Naive thymus-derived CD4-positive, alpha-beta T cell (primary cell): ENCODE results near the gene LIMS4. TPM values are rescaled to one million over a fixed set of nuclear protein-coding genes. Genes with fewer than 3 reads are reported as not detected.
"Not testable (repeated sequence)": the region's sequence is repeated elsewhere in the genome, so short reads cannot be mapped to it uniquely, and the experiment has no call there.

Source experiments
- ATAC-seq: fragments of 150-1000 bp; cut with Tn5 transposase; 2 replicates; pipeline ENCODE4 v1.10.0; 2021; ENCODE audit warnings: mild to moderate bottlenecking, moderate library complexity
- CTCF ChIA-PET: fragments of 350-600 bp; sonication (Branson Sonifier 250); formaldehyde crosslinking; loops from one replicate; lab custom pipeline; 2021; ENCODE audit warnings: antibody characterized with exemption; lab: Charles Lee
- POLR2A ChIA-PET: fragments of 350-600 bp; sonication (Branson Sonifier 250); formaldehyde crosslinking; loops from one replicate; lab custom pipeline; 2021; ENCODE audit warnings: antibody characterized with exemption, inconsistent platforms; lab: Charles Lee
- DNase-seq, 9 donors: peaks; one replicate each; pipeline versions ENCODE4 v3.0.0 to v3.0.0-alpha.2; 2020 to 2022; ENCODE audit warnings: mixed read lengths in 1 of 9
- H3K27ac ChIP-seq: one replicate; pipeline ENCODE4 v1.7.0; 2013; ENCODE audit warnings: mild to moderate bottlenecking, low read depth, low read length, moderate library complexity
- H3K27me3 ChIP-seq, 2 donors: one replicate each; pipeline ENCODE4 v1.7.0; 2013; ENCODE audit warnings: low read length in 2 of 2, mild to moderate bottlenecking in 2 of 2, moderate library complexity in 2 of 2; ENCODE audit not compliant: control insufficient read depth in 2 of 2, insufficient read depth in 2 of 2
- H3K36me3 ChIP-seq, 3 experiments: 1 replicate in 2 of 3; 2 replicates in 1 of 3; pipeline ENCODE4 v1.7.0; 2013; ENCODE audit warnings: low read length in 3 of 3, mild to moderate bottlenecking in 3 of 3, moderate library complexity in 1 of 3; ENCODE audit not compliant: insufficient read depth in 3 of 3, control insufficient read depth in 2 of 3
- H3K4me1 ChIP-seq, 2 donors: one replicate each; pipeline ENCODE4 v1.7.0; 2013; ENCODE audit warnings: low read length in 2 of 2, mild to moderate bottlenecking in 2 of 2, moderate library complexity in 1 of 2; ENCODE audit not compliant: control insufficient read depth in 2 of 2, insufficient read depth in 2 of 2
- H3K4me3 ChIP-seq: 2 replicates; pipeline ENCODE4 v1.7.0; 2013; ENCODE audit warnings: mild to moderate bottlenecking, low read length
- H3K9me3 ChIP-seq, 3 experiments: 1 replicate in 2 of 3; 2 replicates in 1 of 3; pipeline ENCODE4 v1.7.0; 2013; ENCODE audit warnings: low read length in 3 of 3; ENCODE audit not compliant: control insufficient read depth in 2 of 3
- H3K27ac Mint-ChIP-seq, 9 donors: one replicate each; pipeline ENCODE4 v1.8.0; 2020 to 2022; ENCODE audit warnings: mixed read lengths in 9 of 9, mild to moderate bottlenecking in 8 of 9, moderate library complexity in 5 of 9, inconsistent platforms in 2 of 9
- H3K27me3 Mint-ChIP-seq, 5 donors: one replicate each; pipeline ENCODE4 v1.8.0; 2021 to 2022; ENCODE audit warnings: mixed read lengths in 5 of 5, mild to moderate bottlenecking in 1 of 5
- H3K36me3 Mint-ChIP-seq, 5 donors: one replicate each; pipeline ENCODE4 v1.8.0; 2020 to 2022; ENCODE audit warnings: mixed read lengths in 5 of 5, mild to moderate bottlenecking in 3 of 5, inconsistent platforms in 1 of 5
- H3K4me1 Mint-ChIP-seq, 7 donors: one replicate each; pipeline ENCODE4 v1.8.0; 2020 to 2022; ENCODE audit warnings: mixed read lengths in 7 of 7, mild to moderate bottlenecking in 3 of 7, inconsistent platforms in 1 of 7
- H3K4me3 Mint-ChIP-seq, 10 donors: one replicate each; pipeline ENCODE4 v1.8.0; 2020 to 2022; ENCODE audit warnings: mild to moderate bottlenecking in 10 of 10, mixed read lengths in 10 of 10, moderate library complexity in 6 of 10, inconsistent platforms in 2 of 10
- H3K9me3 Mint-ChIP-seq, 11 donors: one replicate each; pipeline ENCODE4 v1.8.0; 2020 to 2022; ENCODE audit warnings: mixed read lengths in 11 of 11, mild to moderate bottlenecking in 4 of 11, inconsistent platforms in 1 of 11, moderate library complexity in 1 of 11
- intact Hi-C, 2 donors: fragments of 100-400 bp; cut with micrococcal nuclease; formaldehyde crosslinking; loops; one replicate each; pipeline ENCODE4 v1.15.1; 2023
- polyA plus RNA-seq, 2 donors: library from polyadenylated mRNA; unstranded; fragments of 300-500 nt; fragmentation: Illumina TruSeq; gene quantifications; one replicate each; pipeline ENCODE4 v1.2.3, GENCODE V29; 2021
- total RNA-seq, 6 experiments: library from RNA in 5 of 6; stranded (reverse) in 5 of 6; gene quantifications; 1 replicate in 5 of 6; 2 replicates in 1 of 6; pipeline ENCODE4 v1.2.3 and lab custom pipeline; 2021 to 2026

LIMS4 gene
- total and polyA plus RNA-seq, 7 experiments from 2014 or later: 0.19 to 2.6 (median 1.1) TPM

GRCh38 chr2:110423574-110423962 is 49.0 kb downstream of the LIMS4 start:
- H3K36me3 Mint-ChIP-seq, intact Hi-C loops, H3K4me1 ChIP-seq, H3K27ac Mint-ChIP-seq, H3K27ac ChIP-seq, POLR2A ChIA-PET, H3K27me3 ChIP-seq, H3K36me3 ChIP-seq, H3K4me3 Mint-ChIP-seq, H3K9me3 ChIP-seq, H3K4me3 ChIP-seq, H3K9me3 Mint-ChIP-seq, H3K4me1 Mint-ChIP-seq, DNase-seq, CTCF ChIA-PET, ATAC-seq, H3K27me3 Mint-ChIP-seq: not testable (repeated sequence)

GRCh38 chr2:110422852-110423573 is 49.6 kb downstream of the LIMS4 start:
- CTCF ChIA-PET, H3K4me3 ChIP-seq, POLR2A ChIA-PET, ATAC-seq, intact Hi-C loops, H3K4me1 Mint-ChIP-seq, H3K27me3 ChIP-seq, H3K9me3 ChIP-seq, H3K9me3 Mint-ChIP-seq, H3K27ac ChIP-seq, H3K27ac Mint-ChIP-seq, DNase-seq, H3K27me3 Mint-ChIP-seq, H3K36me3 ChIP-seq, H3K36me3 Mint-ChIP-seq, H3K4me1 ChIP-seq, H3K4me3 Mint-ChIP-seq: not testable (repeated sequence)

- H3K27ac ChIP-seq, ATAC-seq, H3K9me3 Mint-ChIP-seq, H3K36me3 ChIP-seq, H3K27me3 Mint-ChIP-seq, CTCF ChIA-PET, H3K4me3 ChIP-seq, intact Hi-C loops, H3K4me1 Mint-ChIP-seq, H3K4me3 Mint-ChIP-seq, H3K9me3 ChIP-seq, H3K36me3 Mint-ChIP-seq, H3K27me3 ChIP-seq, DNase-seq, H3K27ac Mint-ChIP-seq, H3K4me1 ChIP-seq, POLR2A ChIA-PET: not testable (repeated sequence)
Observed at GRCh38 chr2:110420641-110421354, 51.8 kb downstream of the LIMS4 start.

GRCh38 chr2:110407142-110407541 is 65.5 kb downstream of the LIMS4 start:
- intact Hi-C loops, H3K4me1 Mint-ChIP-seq, H3K9me3 Mint-ChIP-seq, DNase-seq, H3K9me3 ChIP-seq, H3K36me3 Mint-ChIP-seq, H3K4me1 ChIP-seq, H3K36me3 ChIP-seq, POLR2A ChIA-PET, H3K4me3 Mint-ChIP-seq, CTCF ChIA-PET, H3K27me3 ChIP-seq, H3K27ac Mint-ChIP-seq, H3K27me3 Mint-ChIP-seq, H3K27ac ChIP-seq, ATAC-seq, H3K4me3 ChIP-seq: not testable (repeated sequence)

- H3K9me3 Mint-ChIP-seq, H3K9me3 ChIP-seq, H3K4me3 ChIP-seq, POLR2A ChIA-PET, H3K27ac Mint-ChIP-seq, H3K4me1 ChIP-seq, H3K27me3 Mint-ChIP-seq, H3K4me1 Mint-ChIP-seq, CTCF ChIA-PET, intact Hi-C loops, H3K36me3 Mint-ChIP-seq, H3K36me3 ChIP-seq, H3K4me3 Mint-ChIP-seq, ATAC-seq, H3K27ac ChIP-seq, DNase-seq, H3K27me3 ChIP-seq: not testable (repeated sequence)
Observed at GRCh38 chr2:110404988-110405387, 67.6 kb downstream of the LIMS4 start.

GRCh38 chr2:110404246-110404645 is 68.4 kb downstream of the LIMS4 start:
- H3K27ac Mint-ChIP-seq, H3K36me3 Mint-ChIP-seq, H3K4me3 Mint-ChIP-seq, intact Hi-C loops, CTCF ChIA-PET, H3K4me3 ChIP-seq, H3K9me3 Mint-ChIP-seq, H3K27me3 Mint-ChIP-seq, H3K4me1 Mint-ChIP-seq, H3K9me3 ChIP-seq, H3K4me1 ChIP-seq, DNase-seq, H3K27me3 ChIP-seq, H3K36me3 ChIP-seq, H3K27ac ChIP-seq, POLR2A ChIA-PET, ATAC-seq: not testable (repeated sequence)

GRCh38 chr2:110401001-110401618 is 71.5 kb downstream of the LIMS4 start:
- H3K4me1 ChIP-seq, H3K9me3 ChIP-seq, H3K27me3 ChIP-seq, H3K27ac ChIP-seq, H3K9me3 Mint-ChIP-seq, H3K4me3 ChIP-seq, H3K36me3 Mint-ChIP-seq, CTCF ChIA-PET, H3K4me1 Mint-ChIP-seq, H3K36me3 ChIP-seq, DNase-seq, intact Hi-C loops, POLR2A ChIA-PET, H3K27me3 Mint-ChIP-seq, H3K4me3 Mint-ChIP-seq, H3K27ac Mint-ChIP-seq: not testable (repeated sequence)
- peak; percentile 80 for ATAC-seq
